Stimulated activated naive CD4-positive, alpha-beta T cell (primary cell): ENCODE measurements around the gene RNF212.

Source experiments
- DNase-seq, 6 experiments: peaks; one replicate each; lab custom pipeline; 2025; lab: John Stamatoyannopoulos, UW

Gene RNF212

GRCh38 chr4:1090465-1091440, 22.6 kb downstream of the RNF212 start:
- no peak for DNase-seq

DNA sequence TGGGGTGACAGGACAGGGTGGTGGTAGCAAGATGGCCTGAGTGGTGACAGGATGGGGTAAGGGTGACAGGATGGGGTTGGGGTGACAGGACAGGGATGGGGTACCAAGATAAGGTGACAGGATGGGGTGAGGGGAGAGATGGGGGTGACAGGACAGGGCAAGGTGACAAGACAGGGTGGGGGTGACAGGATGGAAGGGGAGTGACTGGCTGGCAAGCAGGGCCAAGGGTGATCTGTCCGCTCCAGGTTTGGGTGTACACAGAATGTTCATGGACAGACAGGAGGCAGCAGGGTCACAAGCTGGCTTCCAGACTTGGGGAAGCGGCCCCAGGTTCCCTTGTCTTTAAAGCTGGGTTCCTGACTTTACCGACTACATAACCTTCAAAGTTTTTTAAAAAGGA, 23.3 kb downstream of the RNF212 start:
- DNase-seq: no peak

GRCh38 chr4:1087371-1087770, 26.0 kb downstream of the RNF212 start:
- DNase-seq: no peak

GRCh38 chr4:1086011-1086410, 27.4 kb downstream of the RNF212 start:
- no peak for DNase-seq

DNA sequence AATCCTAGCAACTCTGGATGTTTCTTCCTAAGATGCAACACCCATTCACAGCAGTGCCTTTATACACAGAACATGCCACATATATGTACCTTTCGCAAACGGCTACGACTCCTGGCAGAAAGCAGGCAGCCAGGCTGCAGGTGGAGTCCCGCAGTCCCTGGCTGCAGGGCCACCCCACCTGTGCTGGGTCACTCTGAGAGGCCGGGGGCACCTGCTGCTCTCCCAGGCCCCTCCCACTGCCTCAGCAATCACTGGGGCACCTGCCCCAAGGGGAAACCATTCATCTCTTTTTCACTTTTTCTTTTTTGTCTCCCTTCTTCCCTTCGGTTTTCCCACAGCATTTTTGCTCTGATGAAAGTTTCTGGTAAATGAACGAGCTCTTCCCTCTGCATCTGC, 28.0 kb downstream of the RNF212 start:
- DNase-seq: no peak

DNA sequence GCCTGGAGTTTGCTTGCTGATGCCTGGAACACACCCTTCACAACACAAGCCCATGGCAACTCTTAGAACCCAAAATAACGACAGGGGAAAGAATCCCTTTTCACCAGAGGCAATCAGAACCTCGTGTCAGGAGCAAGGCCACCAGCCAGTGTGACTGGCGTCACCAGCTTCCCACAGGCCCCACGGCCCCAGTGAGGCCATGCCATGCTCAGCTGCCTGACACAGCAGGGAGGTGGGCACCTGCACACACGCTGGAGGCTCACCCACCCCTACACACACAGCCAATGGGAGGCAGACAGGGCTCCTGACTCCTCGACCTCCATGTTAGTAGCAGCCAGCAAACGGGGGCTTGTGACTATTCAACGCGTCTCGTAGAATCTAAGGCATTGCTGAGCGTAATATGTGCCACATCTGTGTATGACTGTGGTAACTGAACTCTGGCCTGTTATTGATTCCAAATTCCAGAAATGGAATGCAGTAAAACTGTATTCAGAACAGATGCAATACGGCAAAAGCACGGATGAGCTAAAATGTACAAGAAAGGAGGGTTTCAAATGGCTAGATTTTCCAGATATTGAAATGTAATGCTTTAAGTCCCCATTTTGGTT, 28.5 kb downstream of the RNF212 start:
- no peak for DNase-seq

- DNase-seq: no peak
These were observed 29.0 kb downstream of the RNF212 start for GRCh38 chr4:1084394-1084793.

DNA sequence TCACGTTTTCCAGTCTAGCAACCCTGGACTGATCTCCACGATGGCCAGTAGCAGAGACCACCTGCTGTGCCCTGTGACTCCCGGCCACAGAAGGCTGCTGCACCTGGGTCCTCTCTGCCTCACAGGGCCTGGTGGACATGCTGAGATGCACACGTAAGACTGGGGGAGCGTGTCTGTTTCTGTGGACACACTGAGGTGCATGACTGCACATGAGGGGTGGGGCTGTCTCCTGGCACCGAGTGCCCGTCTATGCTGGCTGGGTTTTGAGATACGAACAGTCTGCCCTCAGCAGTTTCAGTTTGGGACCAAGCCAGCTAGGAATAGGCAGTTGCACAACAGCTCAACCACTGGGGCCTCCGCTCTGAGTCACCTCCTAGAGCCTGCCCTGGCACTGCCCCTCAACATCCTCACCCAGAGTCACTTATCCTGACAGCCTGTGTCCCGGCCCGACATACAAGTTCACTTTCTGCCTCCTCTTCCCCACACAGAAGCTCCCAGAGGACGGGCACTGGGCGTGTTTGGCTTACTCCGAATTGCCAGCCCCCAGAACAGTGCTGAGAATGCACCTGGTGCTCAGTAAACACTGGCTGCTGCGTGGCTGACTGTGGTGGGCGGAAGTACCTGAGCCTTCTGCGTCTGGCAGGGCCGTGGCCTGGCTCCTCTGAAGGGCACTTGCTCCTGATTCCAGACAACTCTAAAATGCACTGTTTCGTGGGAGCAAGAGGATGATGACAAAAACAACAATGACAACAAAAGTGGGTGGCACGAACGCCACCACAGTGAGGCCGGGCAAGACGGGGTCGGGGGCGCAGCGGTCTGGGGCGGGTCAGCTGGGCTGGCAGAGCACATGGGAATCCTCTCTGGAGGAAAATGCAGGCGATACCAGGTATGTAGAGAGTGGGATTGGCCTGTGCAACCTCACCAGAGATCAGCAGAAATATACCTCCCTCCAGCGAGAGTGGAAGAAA, 30.9 kb downstream of the RNF212 start:
- DNase-seq: no peak

GRCh38 chr4:1081689-1082040, 31.7 kb downstream of the RNF212 start:
- no peak for DNase-seq

- no peak for DNase-seq
These were observed 32.2 kb downstream of the RNF212 start for GRCh38 chr4:1080961-1081688.

GRCh38 chr4:1080432-1080831, 32.9 kb downstream of the RNF212 start:
- no peak for DNase-seq

DNA sequence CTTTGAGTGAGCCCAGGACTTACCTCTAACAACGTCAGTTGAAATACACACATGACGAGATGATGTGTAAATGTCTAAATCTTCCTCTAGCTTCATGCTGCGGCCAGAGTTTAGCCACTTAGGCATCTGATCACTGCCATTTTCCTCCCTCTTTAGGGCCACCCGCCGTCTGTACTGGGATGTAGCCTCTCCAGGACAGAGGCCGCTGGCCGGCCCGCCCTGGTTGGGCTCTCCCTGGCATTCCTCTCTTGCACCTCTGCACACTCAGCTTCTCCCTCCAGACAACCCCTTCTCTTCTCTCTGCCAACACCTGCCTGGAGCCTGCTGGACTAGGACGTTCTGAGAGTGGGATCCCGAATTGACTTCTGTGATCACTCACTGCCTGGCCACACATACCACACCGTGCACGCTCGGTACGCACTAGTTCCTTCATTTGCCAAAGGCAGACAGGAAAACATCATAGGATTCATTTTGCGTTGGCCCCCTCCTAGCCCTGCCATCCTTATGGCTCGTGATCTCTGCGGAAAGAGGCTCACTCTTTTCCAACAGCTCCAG, 33.6 kb downstream of the RNF212 start:
- DNase-seq: no peak

DNA sequence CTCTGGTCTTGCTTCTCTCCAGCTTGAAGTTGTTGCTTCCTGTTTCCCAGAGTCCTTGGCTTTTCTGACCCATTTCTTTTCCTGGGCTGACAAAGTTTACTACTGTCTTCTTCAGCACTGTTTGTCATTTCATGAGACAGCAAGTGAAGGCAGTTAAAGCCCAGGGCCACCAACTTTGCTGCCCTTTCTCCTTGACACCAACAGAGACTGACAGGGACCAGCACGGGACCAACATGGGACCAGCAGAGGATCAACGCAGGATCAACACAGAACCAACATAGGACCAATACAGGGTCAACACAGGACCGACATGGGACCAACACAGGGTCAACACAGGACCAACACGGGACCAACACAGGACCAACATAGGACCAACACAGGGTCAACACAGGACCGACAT, 34.9 kb downstream of the RNF212 start:
- DNase-seq: no peak

GRCh38 chr4:1077711-1078477, 35.5 kb downstream of the RNF212 start:
- DNase-seq: no peak

- no peak for DNase-seq
These were observed 37.3 kb downstream of the RNF212 start for GRCh38 chr4:1075809-1076699.

- DNase-seq: no peak
These were observed 38.1 kb downstream of the RNF212 start for GRCh38 chr4:1075225-1075624.

DNA sequence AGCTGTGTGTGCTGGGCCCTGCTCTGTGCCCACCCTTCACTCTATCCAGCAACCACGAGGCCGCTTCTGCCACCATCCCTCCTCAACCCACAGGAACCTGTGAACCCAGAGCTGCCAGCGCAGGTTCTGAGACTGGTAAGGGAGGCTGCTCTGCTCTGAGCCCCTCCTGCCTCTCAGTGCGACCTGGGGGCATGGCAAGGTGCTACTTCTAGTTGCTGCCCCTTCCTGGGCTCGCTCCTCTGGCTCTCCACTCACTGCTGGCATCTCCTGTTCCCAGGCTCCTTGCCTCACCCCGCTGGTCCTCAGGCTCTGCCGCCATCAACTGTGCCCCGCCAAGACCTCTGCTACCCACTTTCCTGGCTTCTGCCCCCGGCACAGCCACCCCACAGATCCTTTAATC, 39.3 kb downstream of the RNF212 start:
- no peak for DNase-seq

DNA sequence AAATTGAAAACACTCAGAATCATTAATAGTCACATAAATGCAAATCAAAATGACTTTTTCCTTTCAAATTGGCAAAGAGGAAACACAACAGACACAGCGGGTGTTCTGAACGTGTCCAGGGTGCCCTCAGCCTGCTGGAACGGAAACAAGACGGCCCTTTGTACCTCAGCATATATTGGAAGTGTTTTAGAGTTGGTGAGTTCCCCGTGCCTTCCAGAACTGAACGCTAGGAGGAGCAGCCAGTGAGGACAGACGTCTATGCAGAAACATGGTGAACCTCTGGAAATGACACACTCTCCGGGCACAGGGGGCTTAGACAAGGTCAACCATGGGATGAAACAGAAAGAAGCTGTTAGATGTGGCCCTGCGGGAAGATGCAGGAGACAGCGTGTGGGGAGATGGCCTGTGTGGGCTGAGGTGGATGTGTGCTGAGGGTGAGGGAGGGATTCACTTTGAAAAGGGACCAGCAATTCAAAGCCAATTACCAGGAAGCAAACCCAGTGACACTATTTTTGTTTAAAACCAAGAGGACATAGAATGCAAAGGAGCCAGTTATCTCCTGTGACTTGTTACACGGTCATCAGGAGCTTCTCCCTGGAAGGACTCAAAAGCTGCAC, 40.4 kb downstream of the RNF212 start:
- DNase-seq: peak in 5 of 6 experiments; percentile 16 to 61 (median 46)

- DNase-seq: no peak
These were observed 44.0 kb downstream of the RNF212 start for GRCh38 chr4:1069394-1069793.
